GM19099 (cell line): Measurements from ENCODE around the gene GAGE12G.
"Not testable (repeated sequence)": the region's sequence is repeated elsewhere in the genome, so short reads cannot be mapped to it uniquely, and the experiment has no call there.

Source experiments
- POLR2A ChIP-seq: IDR thresholded peaks from 3 replicates; pipeline ENCODE4 v1.6.1; 2011; ENCODE audit warnings: low read depth; ENCODE audit not compliant: insufficient read length; ENCODE audit errors: extremely low read depth

GAGE12G gene

GRCh38 chrX:49570100-49570499 lies at the start of gene GAGE12G:
Gene GAGE12G, plus strand, starts transcription at chrX:49570400. Its CDS starts 1,155 bp downstream, at chrX:49571555.
- not testable (repeated sequence) for TF ChIP-seq POLR2A

GRCh38 chrX:49531877-49532276 lies 38.3 kb upstream of the GAGE12G start, which contains the start of gene GAGE12C:
Gene GAGE12C, plus strand, starts transcription at chrX:49532177. Its CDS starts 1,155 bp downstream, at chrX:49533332.
- not testable (repeated sequence) for TF ChIP-seq POLR2A

GRCh38 chrX:49541433-49541832 lies 28.8 kb upstream of the GAGE12G start, which contains the start of gene GAGE12D:
Gene GAGE12D, plus strand, starts transcription at chrX:49541733. Its CDS starts 1,155 bp downstream, at chrX:49542888.
- TF ChIP-seq POLR2A, result not testable (repeated sequence)

GRCh38 chrX:49550989-49551388 lies 19.2 kb upstream of the GAGE12G start, which contains the start of gene GAGE12E:
Gene GAGE12E, plus strand, starts transcription at chrX:49551289. Its CDS starts 1,155 bp downstream, at chrX:49552444.
- not testable (repeated sequence) for TF ChIP-seq POLR2A

GRCh38 chrX:49560542-49560941 lies 9.7 kb upstream of the GAGE12G start, which contains the start of gene GAGE12F:
Gene GAGE12F, plus strand, starts transcription at chrX:49560842. Its CDS starts 1,155 bp downstream, at chrX:49561997.
- TF ChIP-seq POLR2A, result not testable (repeated sequence)

GRCh38 chrX:49579649-49580048 lies 9.4 kb downstream of the GAGE12G start, which contains the start of gene GAGE12H:
Gene GAGE12H, plus strand, starts transcription at chrX:49579949. Its CDS starts 1,155 bp downstream, at chrX:49581104.
- TF ChIP-seq POLR2A, result not testable (repeated sequence)

- not testable (repeated sequence) for TF ChIP-seq POLR2A
These were observed 19.0 kb downstream of the GAGE12G start, which contains the start of gene GAGE2A for GRCh38 chrX:49589196-49589595. Gene GAGE2A, plus strand, starts transcription at chrX:49589496. Its CDS starts 1,155 bp downstream, at chrX:49590651.

- TF ChIP-seq POLR2A, result not testable (repeated sequence)
These were observed 28.5 kb downstream of the GAGE12G start, which contains the start of gene GAGE1 for GRCh38 chrX:49598720-49599119. Gene GAGE1, plus strand, starts transcription at chrX:49599020. Its CDS starts 1,155 bp downstream, at chrX:49600175.

GRCh38 chrX:49610718-49611310 lies 40.6 kb downstream of the GAGE12G start:
- TF ChIP-seq POLR2A, result no peak

- TF ChIP-seq POLR2A, result no peak
These were observed 48.4 kb downstream of the GAGE12G start for GRCh38 chrX:49618574-49618973.
